ENCODE measurements around the gene SLC13A3. TPM values are rescaled to one million over a fixed set of nuclear protein-coding genes. Genes with fewer than 3 reads are reported as not detected.
A peak's percentile ranks its signal among the peaks of the same experiment; 100 is the strongest.

Gene SLC13A3
- total RNA-seq, 4 donors from 2014 or later, result 0.34 to 1.5 (median 1.0) TPM

DNA sequence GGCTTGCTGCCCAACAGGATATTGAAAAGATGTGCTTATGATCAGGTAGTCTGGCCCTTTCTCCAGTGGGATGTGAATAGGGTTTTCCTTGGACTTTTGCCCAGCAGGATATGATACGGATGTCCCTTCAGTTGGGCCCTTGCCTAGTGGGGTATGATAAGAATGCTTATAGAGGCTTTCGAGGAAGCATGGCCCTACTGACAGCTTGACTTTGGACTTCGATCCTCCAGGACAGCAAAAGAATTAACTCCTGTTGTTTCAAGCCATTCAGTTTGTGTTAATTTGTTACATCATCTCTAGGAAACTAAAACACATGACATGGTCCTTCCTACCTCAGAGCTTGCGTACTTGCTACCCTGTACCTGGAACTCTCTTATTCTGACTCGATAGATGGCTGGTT, 128.2 kb downstream of the SLC13A3 start:
- intact Hi-C loops (cut with DNase I), result no loop called here
- H3K4me1 ChIP-seq, result no peaks in the 10 kb centered on the region

GRCh38 chr20:46520976-46521579, 130.2 kb downstream of the SLC13A3 start:
- peaks cover 0 to 65% (median 0%) of the 10 kb centered on the region in 4 donors for H3K27me3 ChIP-seq

More for the DNA sequence above, 128.2 kb downstream of the SLC13A3 start:
- Histone ChIP-seq H3K9me3 (no peaks in the 10 kb centered on the region), H3K27me3 (peaks cover 0 to 65% (median 0%) of the 10 kb centered on the region in 4 donors), H3K36me3 (no peaks in the 10 kb centered on the region), H3K27ac (no peak overlapping the region), H3K4me3 (no peak overlapping the region)
- TF ChIP-seq POLR2A (IDR thresholded peaks at IDR 0.05) (no peak), CTCF (IDR thresholded peaks at IDR 0.05) (no peak)
- WGBS, 2 donors, result 60 to 67% methylated on average over 5 of the region's 5 CpGs
- DNase-seq, result no peak

GRCh38 chr20:46520540-46520939, 130.7 kb downstream of the SLC13A3 start:
- 74 to 83% methylated on average over 3 to 4 of the region's 4 CpGs for WGBS, 2 donors
- H3K36me3 ChIP-seq, result no peaks in the 10 kb centered on the region
- H3K4me1 ChIP-seq, result no peaks in the 10 kb centered on the region
- no peak for DNase-seq
- no peak overlapping the region for H3K27ac ChIP-seq
- intact Hi-C loops (cut with DNase I), result no loop called here
- H3K9me3 ChIP-seq, result no peaks in the 10 kb centered on the region
- peaks cover 0 to 65% (median 0%) of the 10 kb centered on the region in 4 donors for H3K27me3 ChIP-seq
- TF ChIP-seq POLR2A (IDR thresholded peaks at IDR 0.05) (no peak), CTCF (IDR thresholded peaks at IDR 0.05) (no peak)
- no peak overlapping the region for H3K4me3 ChIP-seq

More at GRCh38 chr20:46520976-46521579, 130.2 kb downstream of the SLC13A3 start:
- 25 to 33% methylated on average over 4 of the region's 4 CpGs for WGBS, 2 donors
- no peak for DNase-seq
- Histone ChIP-seq H3K9me3 (no peaks in the 10 kb centered on the region), H3K4me1 (no peaks in the 10 kb centered on the region), H3K4me3 (no peak overlapping the region), H3K36me3 (no peaks in the 10 kb centered on the region), H3K27ac (no peak overlapping the region)
- no peak for TF ChIP-seq POLR2A (IDR thresholded peaks at IDR 0.05)
- TF ChIP-seq CTCF (IDR thresholded peaks at IDR 0.05), result peak in 5 of 6 experiments; percentile 39 to 75 (median 55)
- intact Hi-C loops (cut with DNase I), result no loop called here

DNA sequence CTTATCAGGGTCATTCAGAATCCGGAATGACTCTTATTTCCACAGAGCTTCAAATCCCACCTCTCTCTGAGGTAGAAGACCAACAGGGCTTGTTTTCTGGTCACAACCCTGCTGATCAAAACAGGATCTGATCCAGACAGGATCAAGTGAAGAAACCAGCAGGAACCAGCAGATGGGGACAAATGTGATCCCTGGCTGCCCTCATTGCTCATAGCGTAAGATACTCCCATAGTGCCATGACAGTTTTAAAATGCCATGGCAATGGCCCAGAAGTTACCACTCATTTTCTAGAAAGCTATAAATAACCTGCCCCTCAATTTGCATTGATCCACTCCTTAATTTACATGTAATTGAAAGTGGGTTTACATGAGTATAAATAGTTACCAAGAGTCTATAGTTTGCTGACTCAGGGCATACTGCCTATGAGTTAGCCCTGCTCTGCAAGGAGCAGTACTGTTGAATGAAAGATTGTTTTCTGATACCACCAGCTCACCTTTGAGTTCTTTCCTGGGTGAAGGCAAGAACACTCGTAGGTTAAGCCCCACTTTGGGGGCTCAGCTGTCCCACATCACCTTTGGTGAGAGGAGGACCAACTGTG, 131.7 kb downstream of the SLC13A3 start:
- no peaks in the 10 kb centered on the region for H3K36me3 ChIP-seq
- no peak for DNase-seq
- 69 to 73% methylated on average over 3 of the region's 3 CpGs for WGBS, 2 donors
- intact Hi-C loops (cut with DNase I), result no loop called here
- H3K4me1 ChIP-seq, result no peaks in the 10 kb centered on the region
- H3K4me3 ChIP-seq, result no peak overlapping the region
- H3K9me3 ChIP-seq, result no peaks in the 10 kb centered on the region
- TF ChIP-seq POLR2A (IDR thresholded peaks at IDR 0.05), result no peak
- TF ChIP-seq CTCF (IDR thresholded peaks at IDR 0.05), result no peak
- peaks cover 0 to 66% (median 0%) of the 10 kb centered on the region in 4 donors for H3K27me3 ChIP-seq
- no peak overlapping the region for H3K27ac ChIP-seq
